Testis (tissue), 2 donors: ENCODE results near the gene RIMBP2.

Experiments used
- POLR2A ChIP-seq: fragments of 450-650 bp; IDR thresholded peaks from one replicate; pipeline ENCODE4 v1.6.1; 2017; ENCODE audit warnings: antibody characterized with exemption, mild to moderate bottlenecking, moderate library complexity
- TF ChIP-seq, protein P1 (sequence below), 3 experiments: fragments of 450-650 bp in 2 of 3; fragments of 200-600 bp in 1 of 3; sonication (generic) in 1 of 3; IDR thresholded peaks; one replicate each; pipeline ENCODE4 v1.5.1; 2016 to 2019; ENCODE audit warnings: antibody characterized with exemption in 3 of 3, mild to moderate bottlenecking in 2 of 3, moderate library complexity in 1 of 3

- TF ChIP-seq, protein P1, sequence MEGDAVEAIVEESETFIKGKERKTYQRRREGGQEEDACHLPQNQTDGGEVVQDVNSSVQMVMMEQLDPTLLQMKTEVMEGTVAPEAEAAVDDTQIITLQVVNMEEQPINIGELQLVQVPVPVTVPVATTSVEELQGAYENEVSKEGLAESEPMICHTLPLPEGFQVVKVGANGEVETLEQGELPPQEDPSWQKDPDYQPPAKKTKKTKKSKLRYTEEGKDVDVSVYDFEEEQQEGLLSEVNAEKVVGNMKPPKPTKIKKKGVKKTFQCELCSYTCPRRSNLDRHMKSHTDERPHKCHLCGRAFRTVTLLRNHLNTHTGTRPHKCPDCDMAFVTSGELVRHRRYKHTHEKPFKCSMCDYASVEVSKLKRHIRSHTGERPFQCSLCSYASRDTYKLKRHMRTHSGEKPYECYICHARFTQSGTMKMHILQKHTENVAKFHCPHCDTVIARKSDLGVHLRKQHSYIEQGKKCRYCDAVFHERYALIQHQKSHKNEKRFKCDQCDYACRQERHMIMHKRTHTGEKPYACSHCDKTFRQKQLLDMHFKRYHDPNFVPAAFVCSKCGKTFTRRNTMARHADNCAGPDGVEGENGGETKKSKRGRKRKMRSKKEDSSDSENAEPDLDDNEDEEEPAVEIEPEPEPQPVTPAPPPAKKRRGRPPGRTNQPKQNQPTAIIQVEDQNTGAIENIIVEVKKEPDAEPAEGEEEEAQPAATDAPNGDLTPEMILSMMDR (IDR thresholded peaks at IDR 0.05), result no peak
- no peak for TF ChIP-seq POLR2A
Observed at GRCh38 chr12:130571734-130572133, 144.4 kb downstream of the RIMBP2 start.
